Thyroid gland (tissue), 4 donors: ENCODE data around the gene DLL3.

Experiments used
- POLR2A ChIP-seq, 2 donors: fragments of 450-650 bp; IDR thresholded peaks; one replicate each; pipeline ENCODE4 v1.6.1; 2017; ENCODE audit warnings: antibody characterized with exemption in 2 of 2, mild to moderate bottlenecking in 2 of 2, moderate library complexity in 1 of 2
- TF ChIP-seq, protein P1 (sequence below), 6 experiments: fragments of 200-600 bp in 3 of 6; fragments of 450-650 bp in 3 of 6; sonication (generic) in 3 of 6; IDR thresholded peaks; one replicate each; pipeline ENCODE4 v1.5.1; 2016 to 2019; ENCODE audit warnings: antibody characterized with exemption in 6 of 6, mild to moderate bottlenecking in 2 of 6, inconsistent platforms in 1 of 6, moderate library complexity in 1 of 6

GRCh38 chr19:39471756-39472536 lies 26.8 kb upstream of the DLL3 start:
- TF ChIP-seq, protein P1, sequence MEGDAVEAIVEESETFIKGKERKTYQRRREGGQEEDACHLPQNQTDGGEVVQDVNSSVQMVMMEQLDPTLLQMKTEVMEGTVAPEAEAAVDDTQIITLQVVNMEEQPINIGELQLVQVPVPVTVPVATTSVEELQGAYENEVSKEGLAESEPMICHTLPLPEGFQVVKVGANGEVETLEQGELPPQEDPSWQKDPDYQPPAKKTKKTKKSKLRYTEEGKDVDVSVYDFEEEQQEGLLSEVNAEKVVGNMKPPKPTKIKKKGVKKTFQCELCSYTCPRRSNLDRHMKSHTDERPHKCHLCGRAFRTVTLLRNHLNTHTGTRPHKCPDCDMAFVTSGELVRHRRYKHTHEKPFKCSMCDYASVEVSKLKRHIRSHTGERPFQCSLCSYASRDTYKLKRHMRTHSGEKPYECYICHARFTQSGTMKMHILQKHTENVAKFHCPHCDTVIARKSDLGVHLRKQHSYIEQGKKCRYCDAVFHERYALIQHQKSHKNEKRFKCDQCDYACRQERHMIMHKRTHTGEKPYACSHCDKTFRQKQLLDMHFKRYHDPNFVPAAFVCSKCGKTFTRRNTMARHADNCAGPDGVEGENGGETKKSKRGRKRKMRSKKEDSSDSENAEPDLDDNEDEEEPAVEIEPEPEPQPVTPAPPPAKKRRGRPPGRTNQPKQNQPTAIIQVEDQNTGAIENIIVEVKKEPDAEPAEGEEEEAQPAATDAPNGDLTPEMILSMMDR (IDR thresholded peaks at IDR 0.05), result no peak
- TF ChIP-seq POLR2A (IDR thresholded peaks at IDR 0.05), result no peak
